ENCODE results near the gene LGALS1.

The LGALS1 gene

DNA sequence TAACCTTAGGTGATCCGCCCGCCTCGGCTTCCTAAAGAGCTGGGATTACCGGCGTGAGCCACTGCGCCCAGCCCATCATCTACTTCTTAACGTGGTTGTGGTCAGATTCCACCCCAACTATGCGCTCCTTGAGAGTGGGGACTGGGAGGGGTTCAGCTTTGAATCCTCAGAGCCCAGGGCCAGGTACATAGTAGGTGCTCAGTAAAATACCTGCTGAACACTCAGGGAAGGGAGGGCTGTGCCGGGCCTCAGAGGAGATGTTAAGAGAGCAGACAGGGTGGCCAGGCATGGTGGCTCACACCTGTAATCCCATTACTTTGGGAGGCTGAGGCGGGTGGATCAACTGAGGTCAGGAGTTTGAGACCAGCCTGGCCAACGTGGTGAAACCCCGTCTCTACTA, 1.2 kb upstream of the LGALS1 start:
- Histone ChIP-seq H2AFZ (ENCODE audit: low read length) (no peak overlapping the region), H4K20me1 (ENCODE audit: insufficient read depth, low read length) (no peaks in the 10 kb centered on the region), H3K27ac (ENCODE audit: low read length) (no peak overlapping the region), H3K27me3 (replicated peaks; ENCODE audit: insufficient read depth, low read length) (no peaks in the 10 kb centered on the region), H3K9ac (ENCODE audit: low read length) (no peak overlapping the region), H3K4me2 (ENCODE audit: low read depth, low read length) (no peak overlapping the region), H3K4me1 (ENCODE audit: low read length) (peaks cover 23% of the 10 kb centered on the region), H3K9me2 (replicated peaks; ENCODE audit: insufficient read depth, low read length) (no peaks in the 10 kb centered on the region), H3K36me3 (replicated peaks; ENCODE audit: insufficient read depth, low read length) (no peaks in the 10 kb centered on the region), H3K4me3 (ENCODE audit: low read length) (no peak overlapping the region), H3F3A (ENCODE audit: insufficient read depth, low read length) (peaks cover 32% of the 10 kb centered on the region), H3K79me2 (ENCODE audit: low read length) (peaks cover 21% of the 10 kb centered on the region), H3K9me3 (replicated peaks; ENCODE audit: insufficient read depth, low read length) (no peaks in the 10 kb centered on the region)
- no peak for DNase-seq
- no peak for TF ChIP-seq CTCF (IDR thresholded peaks at IDR 0.05; ENCODE audit: low read length)
- no peak for TF ChIP-seq EZH2phosphoT487 (IDR thresholded peaks at IDR 0.05; ENCODE audit: low read length)
- no peak for TF ChIP-seq EZH2 (optimal IDR thresholded peaks at IDR 0.05; ENCODE audit: low read depth, low read length)

GRCh38 chr22:37675930-37676735, 697 bp downstream of the LGALS1 start:
- Histone ChIP-seq H3K27ac (ENCODE audit: low read length) (peak overlapping the region; percentile 82), H2AFZ (ENCODE audit: low read length) (peak overlapping the region; percentile 96), H3K9ac (ENCODE audit: low read length) (peak overlapping the region; percentile 71), H3K4me3 (ENCODE audit: low read length) (peak overlapping the region; percentile 65), H3K9me3 (replicated peaks; ENCODE audit: insufficient read depth, low read length) (no peaks in the 10 kb centered on the region), H3K4me1 (ENCODE audit: low read length) (peaks cover 25% of the 10 kb centered on the region), H4K20me1 (ENCODE audit: insufficient read depth, low read length) (no peaks in the 10 kb centered on the region), H3K27me3 (replicated peaks; ENCODE audit: insufficient read depth, low read length) (no peaks in the 10 kb centered on the region), H3K79me2 (ENCODE audit: low read length) (peaks cover 21% of the 10 kb centered on the region), H3K9me2 (replicated peaks; ENCODE audit: insufficient read depth, low read length) (no peaks in the 10 kb centered on the region), H3F3A (ENCODE audit: insufficient read depth, low read length) (peaks cover 38% of the 10 kb centered on the region), H3K4me2 (ENCODE audit: low read depth, low read length) (peak overlapping the region; percentile 90), H3K36me3 (replicated peaks; ENCODE audit: insufficient read depth, low read length) (no peaks in the 10 kb centered on the region)
- TF ChIP-seq EZH2 (optimal IDR thresholded peaks at IDR 0.05; ENCODE audit: low read depth, low read length) (no peak), EZH2phosphoT487 (IDR thresholded peaks at IDR 0.05; ENCODE audit: low read length) (no peak), CTCF (IDR thresholded peaks at IDR 0.05; ENCODE audit: low read length) (no peak)
- DNase-seq = no peak

GRCh38 chr22:37676736-37677492, 1.5 kb downstream of the LGALS1 start:
- peak overlapping the region; percentile 71 for H3K9ac ChIP-seq (ENCODE audit: low read length)

More at GRCh38 chr22:37676736-37677492, 1.5 kb downstream of the LGALS1 start:
- DNase-seq = peak; percentile 89
- no peaks in the 10 kb centered on the region for H4K20me1 ChIP-seq (ENCODE audit: insufficient read depth, low read length)
- peak overlapping the region; percentile 96 for H2AFZ ChIP-seq (ENCODE audit: low read length)
- H3K27me3 ChIP-seq (replicated peaks; ENCODE audit: insufficient read depth, low read length) = no peaks in the 10 kb centered on the region
- no peaks in the 10 kb centered on the region for H3K9me2 ChIP-seq (replicated peaks; ENCODE audit: insufficient read depth, low read length)
- TF ChIP-seq CTCF (IDR thresholded peaks at IDR 0.05; ENCODE audit: low read length) = no peak
- TF ChIP-seq EZH2phosphoT487 (IDR thresholded peaks at IDR 0.05; ENCODE audit: low read length) = no peak
- no peak for TF ChIP-seq EZH2 (optimal IDR thresholded peaks at IDR 0.05; ENCODE audit: low read depth, low read length)
- H3K79me2 ChIP-seq (ENCODE audit: low read length) = peaks cover 21% of the 10 kb centered on the region
- peak overlapping the region; percentile 65 for H3K4me3 ChIP-seq (ENCODE audit: low read length)
- H3K4me1 ChIP-seq (ENCODE audit: low read length) = peaks cover 25% of the 10 kb centered on the region
- H3K4me2 ChIP-seq (ENCODE audit: low read depth, low read length) = peak overlapping the region; percentile 90
- no peaks in the 10 kb centered on the region for H3K9me3 ChIP-seq (replicated peaks; ENCODE audit: insufficient read depth, low read length)
- no peaks in the 10 kb centered on the region for H3K36me3 ChIP-seq (replicated peaks; ENCODE audit: insufficient read depth, low read length)
- peaks cover 38% of the 10 kb centered on the region for H3F3A ChIP-seq (ENCODE audit: insufficient read depth, low read length)
- peak overlapping the region; percentile 82 for H3K27ac ChIP-seq (ENCODE audit: low read length)

Data from MM.1S (cell line).